Measurements from ENCODE around the gene PRL.

Gene PRL

GRCh38 chr6:22253955-22254655 is 42.7 kb downstream of the PRL start:
- TF ChIP-seq CTCF (IDR thresholded peaks at IDR 0.05; ENCODE audit: insufficient read depth, low read depth, low read length, missing control alignments): no peak
- no peak overlapping the region for H3K4me3 ChIP-seq (ENCODE audit: low read depth, low read length)
- DNase-seq (ENCODE audit: low read depth): no peak

- no peak for DNase-seq (ENCODE audit: low read depth)
- H3K4me3 ChIP-seq (ENCODE audit: low read depth, low read length): no peak overlapping the region
- TF ChIP-seq CTCF (IDR thresholded peaks at IDR 0.05; ENCODE audit: insufficient read depth, low read depth, low read length, missing control alignments): no peak
Measured at GRCh38 chr6:22251348-22251747, 45.5 kb downstream of the PRL start.

- no peak for DNase-seq (ENCODE audit: low read depth)
- no peak for TF ChIP-seq CTCF (IDR thresholded peaks at IDR 0.05; ENCODE audit: insufficient read depth, low read depth, low read length, missing control alignments)
- no peak overlapping the region for H3K4me3 ChIP-seq (ENCODE audit: low read depth, low read length)
Measured at GRCh38 chr6:22250486-22250885, 46.4 kb downstream of the PRL start.

GRCh38 chr6:22249711-22250350 is 47.0 kb downstream of the PRL start:
- DNase-seq (ENCODE audit: low read depth): no peak
- TF ChIP-seq CTCF (IDR thresholded peaks at IDR 0.05; ENCODE audit: insufficient read depth, low read depth, low read length, missing control alignments): no peak
- H3K4me3 ChIP-seq (ENCODE audit: low read depth, low read length): no peak overlapping the region

- no peak overlapping the region for H3K4me3 ChIP-seq (ENCODE audit: low read depth, low read length)
- TF ChIP-seq CTCF (IDR thresholded peaks at IDR 0.05; ENCODE audit: insufficient read depth, low read depth, low read length, missing control alignments): no peak
- no peak for DNase-seq (ENCODE audit: low read depth)
Measured at GRCh38 chr6:22248513-22249308, 48.1 kb downstream of the PRL start.

GRCh38 chr6:22247916-22248482 is 48.8 kb downstream of the PRL start:
- H3K4me3 ChIP-seq (ENCODE audit: low read depth, low read length): no peak overlapping the region
- TF ChIP-seq CTCF (IDR thresholded peaks at IDR 0.05; ENCODE audit: insufficient read depth, low read depth, low read length, missing control alignments): no peak
- DNase-seq (ENCODE audit: low read depth): no peak

Measured in GM12865 (cell line).